Fibroblast of mammary gland (primary cell): ENCODE results near the gene ATP5F1D.

Experiments used
- DNase-seq: peaks from one replicate; pipeline ENCODE4 v3.0.0-alpha.2; 2010; ENCODE audit warnings: low read depth
- H3K4me3 ChIP-seq: 2 replicates; pipeline ENCODE4 v1.5.1; 2011; ENCODE audit warnings: low read depth, mild to moderate bottlenecking, low read length, moderate library complexity; ENCODE audit not compliant: control insufficient read depth
- TF ChIP-seq, protein P1 (sequence below): conservative IDR thresholded peaks from 2 replicates; pipeline ENCODE4 v1.5.1; 2011; ENCODE audit warnings: low read depth, low read length, inconsistent platforms; ENCODE audit not compliant: control insufficient read depth, insufficient read depth

Gene ATP5F1D

DNA sequence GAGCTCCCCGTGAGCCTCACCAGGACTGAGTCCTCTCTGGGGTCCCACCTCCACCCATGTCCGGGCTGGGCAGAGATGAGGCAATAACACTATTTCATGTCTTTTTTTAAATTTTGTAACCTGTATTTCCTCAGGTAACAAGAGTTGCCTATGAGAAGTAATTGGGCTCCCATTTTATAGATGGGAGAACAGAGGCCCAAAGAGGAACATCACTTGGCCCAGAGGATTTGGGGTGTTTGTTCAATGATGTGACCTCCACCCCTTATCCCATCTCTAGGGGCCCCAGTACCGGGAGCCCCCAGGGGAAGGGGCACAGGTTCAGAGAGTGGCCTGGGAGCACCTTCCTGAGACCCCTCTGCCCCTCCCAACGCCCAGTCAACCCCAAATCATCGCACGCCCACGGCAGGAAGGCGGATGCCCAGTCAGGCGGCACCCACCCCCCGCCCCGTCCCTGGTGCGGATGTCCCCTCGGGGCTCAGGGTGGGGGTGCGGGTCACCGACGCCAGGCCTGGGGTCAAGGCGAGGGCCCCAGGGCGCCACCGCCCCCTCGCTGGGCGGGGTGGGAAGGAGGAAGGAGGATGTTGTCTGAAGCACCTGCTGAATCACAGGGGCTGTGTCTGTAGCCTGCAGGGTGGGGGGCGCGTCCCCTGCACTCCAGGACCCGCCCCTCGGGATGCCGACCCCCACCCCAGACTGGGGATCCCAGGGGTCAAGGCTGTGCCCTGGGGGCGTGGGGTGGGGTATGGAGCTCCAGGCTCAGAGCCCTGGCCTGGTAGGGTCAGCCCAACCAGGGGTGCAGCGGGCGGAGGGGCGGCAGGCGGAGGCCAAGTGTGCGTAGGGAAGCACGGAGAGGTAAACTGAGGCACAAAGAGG lies 18.6 kb downstream of the ATP5F1D start:
- TF ChIP-seq, protein P1, sequence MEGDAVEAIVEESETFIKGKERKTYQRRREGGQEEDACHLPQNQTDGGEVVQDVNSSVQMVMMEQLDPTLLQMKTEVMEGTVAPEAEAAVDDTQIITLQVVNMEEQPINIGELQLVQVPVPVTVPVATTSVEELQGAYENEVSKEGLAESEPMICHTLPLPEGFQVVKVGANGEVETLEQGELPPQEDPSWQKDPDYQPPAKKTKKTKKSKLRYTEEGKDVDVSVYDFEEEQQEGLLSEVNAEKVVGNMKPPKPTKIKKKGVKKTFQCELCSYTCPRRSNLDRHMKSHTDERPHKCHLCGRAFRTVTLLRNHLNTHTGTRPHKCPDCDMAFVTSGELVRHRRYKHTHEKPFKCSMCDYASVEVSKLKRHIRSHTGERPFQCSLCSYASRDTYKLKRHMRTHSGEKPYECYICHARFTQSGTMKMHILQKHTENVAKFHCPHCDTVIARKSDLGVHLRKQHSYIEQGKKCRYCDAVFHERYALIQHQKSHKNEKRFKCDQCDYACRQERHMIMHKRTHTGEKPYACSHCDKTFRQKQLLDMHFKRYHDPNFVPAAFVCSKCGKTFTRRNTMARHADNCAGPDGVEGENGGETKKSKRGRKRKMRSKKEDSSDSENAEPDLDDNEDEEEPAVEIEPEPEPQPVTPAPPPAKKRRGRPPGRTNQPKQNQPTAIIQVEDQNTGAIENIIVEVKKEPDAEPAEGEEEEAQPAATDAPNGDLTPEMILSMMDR: no peak
- no peak overlapping the region for H3K4me3 ChIP-seq
- no peak for DNase-seq

DNA sequence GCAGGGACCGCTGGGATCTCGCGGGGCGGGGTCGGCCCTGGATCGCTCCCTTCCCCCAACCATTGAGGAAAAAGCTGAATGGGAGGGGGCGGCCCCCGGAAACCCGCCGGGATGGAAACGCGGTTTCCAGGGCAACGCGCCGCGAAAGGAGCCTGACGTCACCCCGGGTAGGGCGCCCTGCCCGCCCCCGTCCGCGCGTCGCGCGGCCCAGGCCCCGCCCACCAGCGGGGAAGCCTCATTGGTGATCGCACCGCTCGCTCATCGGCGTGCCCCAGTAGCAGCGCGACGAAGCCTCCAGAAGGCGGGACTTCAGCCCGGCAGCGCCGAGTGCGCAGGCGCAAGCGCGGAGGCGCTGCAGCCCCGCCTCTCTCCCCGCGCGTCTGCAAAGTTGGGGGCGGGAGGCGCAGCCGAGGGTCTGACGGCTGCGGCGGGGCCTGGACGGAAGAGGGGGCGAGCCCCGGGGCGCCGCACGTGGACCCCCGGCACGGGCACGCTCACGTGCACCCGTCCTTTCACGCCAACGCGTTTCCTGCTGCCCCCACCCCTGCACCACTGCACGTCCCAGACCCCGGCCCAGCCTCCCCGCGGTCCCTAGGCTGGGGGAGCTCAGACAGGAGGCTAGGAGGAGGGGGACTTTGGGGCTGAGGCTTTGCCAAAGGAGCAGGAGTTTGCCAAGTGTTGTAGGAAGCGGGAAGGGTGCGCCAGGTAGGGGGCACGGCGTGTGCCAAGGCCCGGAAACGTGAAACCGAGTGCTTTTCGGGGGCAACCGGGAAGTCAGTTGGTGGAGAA lies 19.4 kb downstream of the ATP5F1D start:
- peak; percentile 95 for DNase-seq
- TF ChIP-seq, protein P1: no peak
- peak overlapping the region; percentile 49 for H3K4me3 ChIP-seq

DNA sequence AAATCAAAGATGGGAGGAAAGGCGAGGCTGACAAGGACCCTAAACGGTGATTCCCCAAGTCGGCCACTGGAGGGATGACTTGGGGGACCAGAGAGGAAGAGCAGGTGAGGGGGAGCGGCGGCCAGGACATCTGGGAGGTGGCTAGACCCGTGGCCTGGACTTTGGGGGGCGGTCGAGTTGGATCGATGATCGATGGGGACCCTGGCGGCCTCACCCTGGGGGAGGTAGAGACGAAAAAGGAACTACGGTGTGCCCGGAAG lies 19.9 kb downstream of the ATP5F1D start:
- H3K4me3 ChIP-seq: peak overlapping the region; percentile 49
- TF ChIP-seq, protein P1: no peak
- DNase-seq: no peak

DNA sequence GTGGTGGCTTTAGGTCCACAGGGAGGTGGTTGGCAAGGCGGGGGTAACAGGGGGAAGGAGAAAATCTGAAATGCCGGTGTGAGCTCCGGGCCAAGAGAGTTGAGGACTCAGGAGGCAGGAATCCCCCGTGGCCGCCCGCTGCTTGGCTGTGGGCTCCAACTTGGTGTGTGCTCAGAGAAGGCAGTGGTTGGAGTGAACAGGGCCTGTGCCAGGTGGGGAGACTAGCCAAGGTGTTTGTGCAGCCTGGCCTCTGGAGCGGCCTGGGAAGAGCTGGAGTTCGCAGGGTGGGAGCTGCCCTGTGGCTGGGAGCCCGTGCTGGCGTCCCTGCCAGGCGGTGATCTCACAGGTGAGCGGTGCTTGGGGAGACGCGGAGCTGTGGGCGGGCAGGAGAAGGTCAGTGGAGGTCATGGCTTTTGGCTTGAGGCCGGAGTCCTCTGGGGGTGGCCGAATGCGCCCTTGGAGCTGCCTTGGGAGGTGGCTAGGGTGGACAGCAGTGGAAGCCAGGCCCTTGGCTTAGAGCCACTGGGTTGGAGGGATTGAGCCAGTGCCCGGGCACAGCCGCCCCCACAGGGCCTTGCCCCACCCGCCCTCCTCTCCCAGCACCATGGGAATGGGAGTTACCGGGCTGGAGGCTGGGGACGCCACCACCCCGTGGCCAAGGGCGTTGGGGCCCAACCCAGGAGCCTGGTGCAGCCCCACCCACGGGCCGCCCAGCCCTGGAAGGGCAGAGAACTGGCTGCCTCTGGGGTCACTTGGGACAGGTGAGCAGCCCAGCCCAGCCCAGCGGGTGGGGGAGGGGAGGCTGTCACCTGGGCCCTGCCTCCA lies 20.5 kb downstream of the ATP5F1D start:
- TF ChIP-seq, protein P1: no peak

DNA sequence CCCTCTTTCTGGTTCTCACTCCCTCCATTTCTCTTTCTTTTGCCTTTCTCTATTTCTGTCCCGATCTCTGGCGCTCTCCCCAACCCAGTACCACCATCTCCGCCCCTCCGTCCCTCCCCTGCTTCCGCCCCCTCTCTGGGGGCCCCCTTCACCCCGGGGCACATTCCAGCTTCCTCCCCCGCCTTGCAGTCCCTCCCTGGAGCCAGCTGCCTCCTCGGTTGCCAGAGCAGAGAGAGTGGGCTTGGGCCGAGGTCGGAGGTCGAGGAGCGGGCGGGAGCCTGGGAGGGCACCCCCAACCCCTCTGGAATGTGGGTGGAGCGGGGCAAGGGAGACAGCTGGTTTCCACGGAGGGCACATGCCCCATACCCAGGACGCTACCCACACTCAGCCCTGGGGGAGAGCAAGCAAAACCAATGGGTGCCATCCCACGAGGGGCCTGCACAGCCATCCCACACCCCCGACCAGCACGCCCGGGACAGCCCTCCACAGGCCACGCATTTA lies 21.1 kb downstream of the ATP5F1D start:
- TF ChIP-seq, protein P1: no peak
- H3K4me3 ChIP-seq: no peak overlapping the region
- DNase-seq: no peak

More for the DNA sequence above, 20.5 kb downstream of the ATP5F1D start:
- peak; percentile 47 for DNase-seq
- H3K4me3 ChIP-seq: peak overlapping the region; percentile 49

DNA sequence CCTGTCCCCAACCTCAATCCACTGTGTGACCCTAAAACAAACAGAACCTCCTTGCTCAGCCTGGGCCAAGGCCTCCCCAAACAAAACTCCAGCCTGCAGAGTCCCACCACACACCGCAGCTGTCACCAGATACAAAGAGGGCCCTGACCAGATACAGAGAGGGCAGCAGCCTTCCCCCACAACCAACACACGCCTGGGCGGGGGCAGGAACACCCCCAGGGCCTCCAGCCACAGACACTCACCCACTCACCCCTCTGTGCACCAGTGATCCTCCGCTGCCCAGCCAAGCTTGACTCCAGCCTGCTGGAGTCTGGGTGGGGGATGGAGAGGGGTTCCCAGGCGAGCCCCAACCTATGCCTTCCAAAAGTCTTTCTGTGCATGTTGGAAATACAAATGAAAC lies 21.6 kb downstream of the ATP5F1D start:
- DNase-seq: no peak
- no peak overlapping the region for H3K4me3 ChIP-seq

More for the DNA sequence above, 21.6 kb downstream of the ATP5F1D start:
- TF ChIP-seq, protein P1: no peak
